ENCODE data around the gene TCAIM.
"Not testable (repeated sequence)": the region's sequence is repeated elsewhere in the genome, so short reads cannot be mapped to it uniquely, and the experiment has no call there.

TCAIM gene

GRCh38 chr3:44416031-44417030 lies 77.8 kb downstream of the TCAIM start:
- DNase-seq: no peak

- not testable (repeated sequence) for DNase-seq
Measured at GRCh38 chr3:44418118-44418517, 79.6 kb downstream of the TCAIM start.

GRCh38 chr3:44418549-44418948 lies 80.0 kb downstream of the TCAIM start:
- DNase-seq: peak; percentile 13

GRCh38 chr3:44419116-44419922 lies 80.8 kb downstream of the TCAIM start:
- no peak for DNase-seq

GRCh38 chr3:44419923-44420650 lies 81.5 kb downstream of the TCAIM start:
- no peak for DNase-seq

GRCh38 chr3:44420676-44421075 lies 82.1 kb downstream of the TCAIM start:
- no peak for DNase-seq

- DNase-seq: no peak
Measured at GRCh38 chr3:44421280-44421679, 82.7 kb downstream of the TCAIM start.

- no peak for DNase-seq
Measured at GRCh38 chr3:44424758-44425157, 86.2 kb downstream of the TCAIM start.

- no peak for DNase-seq
Measured at GRCh38 chr3:44427683-44428082, 89.1 kb downstream of the TCAIM start.

GRCh38 chr3:44428910-44429309 lies 90.3 kb downstream of the TCAIM start:
- no peak for DNase-seq

GRCh38 chr3:44429459-44429858 lies 90.9 kb downstream of the TCAIM start:
- DNase-seq: no peak

GRCh38 chr3:44430466-44430865 lies 91.9 kb downstream of the TCAIM start:
- no peak for DNase-seq

GRCh38 chr3:44434834-44435510 lies 96.4 kb downstream of the TCAIM start:
- no peak for DNase-seq

GRCh38 chr3:44436181-44436580 lies 97.6 kb downstream of the TCAIM start:
- DNase-seq: no peak

- no peak for DNase-seq
Measured at GRCh38 chr3:44437800-44438199, 99.2 kb downstream of the TCAIM start.

GRCh38 chr3:44439499-44440295 lies 101.1 kb downstream of the TCAIM start:
- no peak for DNase-seq

GRCh38 chr3:44442596-44443309 lies 104.2 kb downstream of the TCAIM start:
- no peak for DNase-seq

GRCh38 chr3:44444437-44444836 lies 105.9 kb downstream of the TCAIM start:
- DNase-seq: no peak

GRCh38 chr3:44444896-44445691 lies 106.5 kb downstream of the TCAIM start:
- no peak for DNase-seq

- no peak for DNase-seq
Measured at GRCh38 chr3:44445786-44446185, 107.2 kb downstream of the TCAIM start.
